SU-DHL-6 (cell line): ENCODE data around the gene CEP192.

Source experiments
- EZH2phosphoT487 ChIP-seq: fragments of 200-600 bp; sonication (generic), shearing (Covaris generic); conservative IDR thresholded peaks from 2 replicates; pipeline ENCODE4 v1.6.1; 2018; ENCODE audit warnings: mild to moderate bottlenecking, antibody characterized with exemption, low read length, moderate library complexity, mixed read lengths
- TF ChIP-seq, protein P1 (sequence below): fragments of 200-600 bp; sonication (generic); IDR thresholded peaks from one replicate; pipeline ENCODE4 v1.5.1; 2017; ENCODE audit warnings: antibody characterized with exemption, mild to moderate bottlenecking, low read length, moderate library complexity; ENCODE audit not compliant: insufficient read depth, poor library complexity, severe bottlenecking

- TF ChIP-seq, protein P1, sequence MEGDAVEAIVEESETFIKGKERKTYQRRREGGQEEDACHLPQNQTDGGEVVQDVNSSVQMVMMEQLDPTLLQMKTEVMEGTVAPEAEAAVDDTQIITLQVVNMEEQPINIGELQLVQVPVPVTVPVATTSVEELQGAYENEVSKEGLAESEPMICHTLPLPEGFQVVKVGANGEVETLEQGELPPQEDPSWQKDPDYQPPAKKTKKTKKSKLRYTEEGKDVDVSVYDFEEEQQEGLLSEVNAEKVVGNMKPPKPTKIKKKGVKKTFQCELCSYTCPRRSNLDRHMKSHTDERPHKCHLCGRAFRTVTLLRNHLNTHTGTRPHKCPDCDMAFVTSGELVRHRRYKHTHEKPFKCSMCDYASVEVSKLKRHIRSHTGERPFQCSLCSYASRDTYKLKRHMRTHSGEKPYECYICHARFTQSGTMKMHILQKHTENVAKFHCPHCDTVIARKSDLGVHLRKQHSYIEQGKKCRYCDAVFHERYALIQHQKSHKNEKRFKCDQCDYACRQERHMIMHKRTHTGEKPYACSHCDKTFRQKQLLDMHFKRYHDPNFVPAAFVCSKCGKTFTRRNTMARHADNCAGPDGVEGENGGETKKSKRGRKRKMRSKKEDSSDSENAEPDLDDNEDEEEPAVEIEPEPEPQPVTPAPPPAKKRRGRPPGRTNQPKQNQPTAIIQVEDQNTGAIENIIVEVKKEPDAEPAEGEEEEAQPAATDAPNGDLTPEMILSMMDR: no peak
- no peak for TF ChIP-seq EZH2phosphoT487
Observed at GRCh38 chr18:12963069-12963468, 28.1 kb upstream of the CEP192 start.
